CD14-positive monocyte (primary cell): ENCODE measurements around the gene SNX8. TPM values are rescaled to one million over a fixed set of nuclear protein-coding genes. Genes with fewer than 3 reads are reported as not detected.

ENCODE experiments used
- DNase-seq, 3 donors: peaks; one replicate each; pipeline ENCODE4 v3.0.0-alpha.2; 2011 to 2022
- H2AFZ ChIP-seq: 2 replicates; pipeline ENCODE4 v1.6.0; 2012; ENCODE audit warnings: mild to moderate bottlenecking, low read depth, low read length, inconsistent platforms; ENCODE audit not compliant: insufficient read depth, poor library complexity, severe bottlenecking
- H3K27ac ChIP-seq, 2 donors: 1 replicate in 1 of 2; 2 replicates in 1 of 2; pipeline ENCODE4 v1.5.1; 2012 to 2013; ENCODE audit warnings: low read length in 2 of 2, control low read depth in 1 of 2, inconsistent platforms in 1 of 2, low read depth in 1 of 2, mild to moderate bottlenecking in 1 of 2
- H3K27me3 ChIP-seq, 2 donors: one replicate each; pipeline versions ENCODE4 v1.6.0 to v1.6.1; 2011 to 2013; ENCODE audit warnings: low read length in 2 of 2; ENCODE audit not compliant: control insufficient read depth in 2 of 2, insufficient read depth in 2 of 2
- H3K36me3 ChIP-seq, 2 donors: replicated peaks in 1 of 2; 1 replicate in 1 of 2; 2 replicates in 1 of 2; pipeline versions ENCODE4 v1.5.1 to v1.6.1; 2012 to 2013; ENCODE audit warnings: low read length in 2 of 2, control low read depth in 1 of 2, inconsistent platforms in 1 of 2, mild to moderate bottlenecking in 1 of 2; ENCODE audit not compliant: insufficient read depth in 2 of 2, control insufficient read depth in 1 of 2
- H3K4me1 ChIP-seq, 2 donors: 1 replicate in 1 of 2; 2 replicates in 1 of 2; pipeline versions ENCODE4 v1.5.1 to v1.6.1; 2012 to 2013; ENCODE audit warnings: low read length in 2 of 2, control low read depth in 1 of 2, inconsistent platforms in 1 of 2, mild to moderate bottlenecking in 1 of 2, moderate library complexity in 1 of 2; ENCODE audit not compliant: insufficient read depth in 2 of 2, control insufficient read depth in 1 of 2
- H3K4me2 ChIP-seq: replicated peaks from 2 replicates; pipeline ENCODE3; 2012; ENCODE audit warnings: low read length, moderate library complexity, mild to moderate bottlenecking; ENCODE audit not compliant: poor library complexity, severe bottlenecking; ENCODE audit errors: extremely low read depth
- H3K4me3 ChIP-seq, 3 experiments: fragments of 200-600 bp in 1 of 3; sonication (generic) in 1 of 3; replicated peaks in 1 of 3; 1 replicate in 2 of 3; 2 replicates in 1 of 3; pipeline ENCODE4 v1.5.1; 2011 to 2013; ENCODE audit warnings: low read length in 3 of 3, mild to moderate bottlenecking in 3 of 3, control low read depth in 2 of 3, low read depth in 2 of 3, inconsistent platforms in 1 of 3, moderate library complexity in 1 of 3
- H3K79me2 ChIP-seq: 2 replicates; pipeline ENCODE4 v1.6.0; 2012; ENCODE audit warnings: mild to moderate bottlenecking, control low read depth, inconsistent platforms, low read length, moderate library complexity; ENCODE audit not compliant: insufficient read depth
- H3K9ac ChIP-seq: 2 replicates; pipeline ENCODE4 v1.6.0; 2017; ENCODE audit warnings: low read length, mild to moderate bottlenecking; ENCODE audit not compliant: insufficient read depth, poor library complexity, severe bottlenecking
- H3K9me3 ChIP-seq, 2 donors: replicated peaks in 1 of 2; 1 replicate in 1 of 2; 2 replicates in 1 of 2; pipeline versions ENCODE4 v1.5.1 to v1.6.1; 2012 to 2013; ENCODE audit warnings: low read length in 2 of 2, control low read depth in 1 of 2; ENCODE audit not compliant: control insufficient read depth in 1 of 2, insufficient read depth in 1 of 2
- H4K20me1 ChIP-seq: 2 replicates; pipeline ENCODE4 v1.6.0; 2012; ENCODE audit warnings: mild to moderate bottlenecking, low read length, control low read depth, moderate library complexity; ENCODE audit not compliant: insufficient read depth
- H3K27ac Mint-ChIP-seq, 7 donors: one replicate each; pipeline ENCODE4 v1.8.0; 2020; ENCODE audit warnings: mild to moderate bottlenecking in 7 of 7, mixed read lengths in 7 of 7, moderate library complexity in 6 of 7, inconsistent platforms in 2 of 7
- H3K27me3 Mint-ChIP-seq, 3 donors: one replicate each; pipeline ENCODE4 v1.8.0; 2021 to 2022; ENCODE audit warnings: low read depth in 3 of 3, mild to moderate bottlenecking in 3 of 3, mixed read lengths in 3 of 3, moderate library complexity in 3 of 3, inconsistent platforms in 1 of 3
- H3K36me3 Mint-ChIP-seq, 2 donors: one replicate each; pipeline ENCODE4 v1.8.0; 2020; ENCODE audit warnings: mixed read lengths in 2 of 2, inconsistent platforms in 1 of 2, mild to moderate bottlenecking in 1 of 2
- H3K4me1 Mint-ChIP-seq: one replicate; pipeline ENCODE4 v1.8.0; 2020; ENCODE audit warnings: mild to moderate bottlenecking, mixed read lengths
- H3K4me3 Mint-ChIP-seq, 2 donors: one replicate each; pipeline ENCODE4 v1.8.0; 2020; ENCODE audit warnings: mild to moderate bottlenecking in 2 of 2, mixed read lengths in 2 of 2, moderate library complexity in 1 of 2
- H3K9me3 Mint-ChIP-seq, 7 donors: one replicate each; pipeline ENCODE4 v1.8.0; 2020 to 2022; ENCODE audit warnings: mixed read lengths in 7 of 7, mild to moderate bottlenecking in 6 of 7, moderate library complexity in 6 of 7, inconsistent platforms in 2 of 7
- WGBS: methylation state at CpG from one replicate; pipeline ENCODE4 v1.1.5; 2013; ENCODE audit warnings: missing lambda C conversion rate; ENCODE audit not compliant: insufficient coverage; 5-methylcytosine and 5-hydroxymethylcytosine counted together
- intact Hi-C, 2 donors: fragments of 100-400 bp; cut with micrococcal nuclease; formaldehyde crosslinking; loops; one replicate each; pipeline versions ENCODE4 v1.15.0 to v1.15.1; 2023
- polyA plus RNA-seq, 3 donors: library from polyadenylated mRNA; depleted of rRNA in 1 of 3; unstranded in 2 of 3; stranded (reverse) in 1 of 3; fragments of 300-500 nt in 2 of 3; fragments of >200 nt in 1 of 3; fragmentation: Illumina TruSeq in 2 of 3; gene quantifications; 1 replicate in 2 of 3; 2 replicates in 1 of 3; pipeline ENCODE4 v1.2.3, GENCODE V29; 2012 to 2021
- TF ChIP-seq, protein P1 (sequence below): fragments of 200-600 bp; IDR thresholded peaks from one replicate; pipeline ENCODE4 v1.8.0; 2022; ENCODE audit warnings: antibody characterized with exemption, mild to moderate bottlenecking

SNX8 gene
- polyA plus RNA-seq, 3 donors, result 15.4 to 43.7 (median 41.9) TPM

GRCh38 chr7:2244404-2244995, 69.7 kb downstream of the SNX8 start:
- TF ChIP-seq, protein P1, sequence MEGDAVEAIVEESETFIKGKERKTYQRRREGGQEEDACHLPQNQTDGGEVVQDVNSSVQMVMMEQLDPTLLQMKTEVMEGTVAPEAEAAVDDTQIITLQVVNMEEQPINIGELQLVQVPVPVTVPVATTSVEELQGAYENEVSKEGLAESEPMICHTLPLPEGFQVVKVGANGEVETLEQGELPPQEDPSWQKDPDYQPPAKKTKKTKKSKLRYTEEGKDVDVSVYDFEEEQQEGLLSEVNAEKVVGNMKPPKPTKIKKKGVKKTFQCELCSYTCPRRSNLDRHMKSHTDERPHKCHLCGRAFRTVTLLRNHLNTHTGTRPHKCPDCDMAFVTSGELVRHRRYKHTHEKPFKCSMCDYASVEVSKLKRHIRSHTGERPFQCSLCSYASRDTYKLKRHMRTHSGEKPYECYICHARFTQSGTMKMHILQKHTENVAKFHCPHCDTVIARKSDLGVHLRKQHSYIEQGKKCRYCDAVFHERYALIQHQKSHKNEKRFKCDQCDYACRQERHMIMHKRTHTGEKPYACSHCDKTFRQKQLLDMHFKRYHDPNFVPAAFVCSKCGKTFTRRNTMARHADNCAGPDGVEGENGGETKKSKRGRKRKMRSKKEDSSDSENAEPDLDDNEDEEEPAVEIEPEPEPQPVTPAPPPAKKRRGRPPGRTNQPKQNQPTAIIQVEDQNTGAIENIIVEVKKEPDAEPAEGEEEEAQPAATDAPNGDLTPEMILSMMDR, result no peak
- H3K9me3 Mint-ChIP-seq, result peaks cover 0 to 3% (median 0%) of the 10 kb centered on the region in 7 donors
- H3K27ac Mint-ChIP-seq, result peak overlapping the region in 4 of 7 donors; percentile 50 to 81 (median 70)
- H3K79me2 ChIP-seq, result peaks cover 42% of the 10 kb centered on the region
- H3K4me3 Mint-ChIP-seq, result peak overlapping the region in 1 of 2 donors; percentile 20
- 36% methylated on average over 19 of the region's 25 CpGs for WGBS
- peaks cover 72 to 77% of the 10 kb centered on the region in 2 donors for H3K4me1 ChIP-seq
- H3K9me3 ChIP-seq, result no peaks in the 10 kb centered on the region
- no peaks in the 10 kb centered on the region for H3K27me3 ChIP-seq
- H3K36me3 Mint-ChIP-seq, result peaks cover 9 to 14% of the 10 kb centered on the region in 2 donors
- no peak overlapping the region for H3K27ac ChIP-seq
- H3K27me3 Mint-ChIP-seq, result peaks cover 0 to 3% (median 0%) of the 10 kb centered on the region in 3 donors
- H4K20me1 ChIP-seq, result peaks cover 4% of the 10 kb centered on the region
- peak; percentile 15 to 55 (median 16) for DNase-seq
- H3K4me2 ChIP-seq, result peak overlapping the region; percentile 19
- H3K36me3 ChIP-seq, result peaks cover 3 to 4% of the 10 kb centered on the region in 2 donors
- no peak overlapping the region for H3K4me3 ChIP-seq
- H3K9ac ChIP-seq, result no peak overlapping the region
- H2AFZ ChIP-seq, result no peak overlapping the region
- H3K4me1 Mint-ChIP-seq, result peaks cover 75% of the 10 kb centered on the region
- intact Hi-C loops, result loop anchor here (5.0 kb wide), 1 partner anchor 68 kb away; the partner anchor contains the start of gene SNX8 (in 2 of the 2)

GRCh38 chr7:2243458-2243857, 70.8 kb downstream of the SNX8 start:
- intact Hi-C loops, result loop anchor here (5.0 kb wide), 1 partner anchor 69 kb away; the partner anchor contains the start of gene SNX8 (in 2 of the 2)
- Histone ChIP-seq H3K4me1 (peaks cover 63 to 68% of the 10 kb centered on the region in 2 donors), H3K4me2 (no peak overlapping the region), H3K9me3 (no peaks in the 10 kb centered on the region), H3K27me3 (no peaks in the 10 kb centered on the region), H3K9ac (no peak overlapping the region), H2AFZ (no peak overlapping the region), H4K20me1 (peaks cover 4% of the 10 kb centered on the region), H3K36me3 (peaks cover 9 to 10% of the 10 kb centered on the region in 2 donors), H3K27ac (no peak overlapping the region), H3K79me2 (peaks cover 49% of the 10 kb centered on the region), H3K4me3 (no peak overlapping the region)
- TF ChIP-seq, protein P1, result no peak
- DNase-seq, result no peak
- Mint-ChIP-seq H3K4me1 (peaks cover 68% of the 10 kb centered on the region), H3K27ac (peak overlapping the region in 1 of 7 donors; percentile 93), H3K9me3 (peaks cover 0 to 3% (median 0%) of the 10 kb centered on the region in 7 donors), H3K27me3 (peaks cover 0 to 3% (median 0%) of the 10 kb centered on the region in 3 donors), H3K36me3 (peaks cover 15 to 24% of the 10 kb centered on the region in 2 donors), H3K4me3 (no peak overlapping the region)
- 100% methylated on average over 4 of the region's 12 CpGs for WGBS
